ENCODE data around the gene ARL4A.

Gene ARL4A

DNA sequence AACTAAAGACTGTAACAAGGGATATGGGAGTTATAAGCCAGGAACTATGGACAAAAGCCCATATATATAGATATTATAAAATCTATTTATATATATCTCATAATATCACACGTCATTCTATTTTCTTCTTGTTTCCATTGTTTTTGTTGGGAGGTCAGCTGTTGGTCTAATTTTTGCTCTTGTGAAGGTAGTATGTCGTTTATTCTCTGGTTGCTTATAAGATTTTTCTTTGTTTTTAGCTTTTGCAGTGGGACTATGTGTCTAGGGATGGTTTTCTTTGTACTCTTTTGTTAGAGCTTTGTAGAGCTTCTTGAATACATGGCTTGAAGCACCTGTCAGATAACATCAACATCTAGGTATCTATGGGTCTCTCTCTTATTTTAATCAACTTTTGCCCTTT is 14.0 kb downstream of the ARL4A start:
- no peak for DNase-seq (ENCODE audit: low read depth in 2 of 2)

DNA sequence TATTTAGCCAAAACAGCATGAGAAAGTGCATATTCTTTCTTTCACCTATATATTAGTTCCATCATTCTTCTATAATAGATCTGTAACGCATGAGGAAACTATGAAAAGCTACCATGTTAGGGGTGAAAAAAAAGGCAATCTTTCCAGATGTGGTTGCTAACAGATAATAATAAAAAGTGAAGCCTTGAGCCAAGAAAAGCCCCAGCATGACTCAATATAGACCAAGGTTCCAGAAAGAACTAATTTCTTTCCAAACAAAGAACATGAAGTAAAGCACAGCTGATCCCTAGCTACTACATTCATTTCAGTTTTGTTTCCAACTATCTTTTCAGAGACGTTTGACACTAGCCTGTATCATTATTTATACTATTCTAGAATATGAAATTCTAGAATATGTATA is 16.4 kb downstream of the ARL4A start:
- no peak for DNase-seq (ENCODE audit: low read depth in 2 of 2)

DNA sequence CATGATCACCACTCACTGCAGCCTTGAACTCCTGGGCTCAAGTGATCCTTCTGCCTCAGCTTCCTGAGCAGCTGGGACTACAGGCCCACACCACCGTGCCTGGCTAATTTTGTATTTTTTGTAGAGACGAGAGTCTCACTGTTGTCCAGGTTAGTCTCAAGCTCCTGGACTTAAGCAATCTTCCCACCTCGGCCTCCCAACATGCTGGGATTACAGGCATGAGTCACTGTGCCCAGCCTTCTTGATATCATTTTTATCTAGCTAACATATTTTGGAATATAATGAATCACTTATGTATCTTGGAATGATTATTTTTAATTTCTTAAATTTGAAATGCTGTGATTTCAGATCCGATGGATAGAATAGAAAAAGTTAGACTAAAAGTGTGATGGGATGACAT is 18.4 kb downstream of the ARL4A start:
- no peak for DNase-seq (ENCODE audit: low read depth in 2 of 2)

DNA sequence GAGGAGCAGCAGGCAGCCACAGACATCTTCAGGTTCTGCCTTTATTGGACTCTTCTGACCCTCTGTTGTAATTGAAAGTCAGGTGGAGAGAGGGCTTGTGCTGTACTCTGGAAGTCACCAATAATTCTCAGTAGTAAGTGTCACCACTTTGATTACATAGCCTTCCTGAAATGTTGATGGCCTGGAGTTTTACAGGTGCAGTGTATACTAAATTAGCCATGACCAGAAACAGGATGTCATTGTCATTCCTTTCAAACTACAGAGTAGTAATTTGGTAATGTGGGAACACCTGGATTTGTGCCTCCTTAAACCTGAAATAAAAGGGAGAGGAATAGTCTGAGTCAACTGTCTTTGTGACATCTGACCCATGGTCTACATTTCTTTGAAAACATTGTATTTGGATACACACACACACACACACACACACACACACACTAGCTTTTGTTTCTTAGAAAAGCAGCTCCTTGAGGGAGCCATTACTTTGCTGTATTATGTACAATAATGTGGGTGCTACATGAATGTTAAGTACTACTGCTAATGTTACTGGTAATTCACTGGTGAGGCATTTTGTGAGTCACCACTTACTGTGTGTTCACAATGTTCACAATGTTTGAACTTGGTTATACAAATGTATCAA is 19.6 kb downstream of the ARL4A start:
- DNase-seq (ENCODE audit: low read depth in 2 of 2): no peak

DNA sequence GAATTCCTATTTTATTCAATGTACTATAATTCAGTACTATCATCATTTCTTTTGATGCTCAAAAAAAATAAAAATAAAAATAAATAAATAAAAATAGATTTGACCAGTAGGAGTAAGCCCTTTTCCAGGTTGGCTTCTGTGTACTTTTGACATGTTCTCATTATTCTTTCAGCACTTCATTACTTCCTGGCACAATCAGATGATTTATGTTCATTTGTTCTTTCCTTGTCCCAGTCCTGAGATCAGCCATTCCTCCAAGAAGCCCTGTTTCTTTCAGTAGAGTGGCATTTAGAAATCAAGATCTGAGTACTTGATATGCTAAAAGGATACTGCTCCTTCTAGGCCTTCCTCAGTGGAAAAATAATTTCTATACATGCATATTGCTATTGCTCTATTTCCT is 20.9 kb downstream of the ARL4A start:
- no peak for DNase-seq (ENCODE audit: low read depth in 2 of 2)

DNA sequence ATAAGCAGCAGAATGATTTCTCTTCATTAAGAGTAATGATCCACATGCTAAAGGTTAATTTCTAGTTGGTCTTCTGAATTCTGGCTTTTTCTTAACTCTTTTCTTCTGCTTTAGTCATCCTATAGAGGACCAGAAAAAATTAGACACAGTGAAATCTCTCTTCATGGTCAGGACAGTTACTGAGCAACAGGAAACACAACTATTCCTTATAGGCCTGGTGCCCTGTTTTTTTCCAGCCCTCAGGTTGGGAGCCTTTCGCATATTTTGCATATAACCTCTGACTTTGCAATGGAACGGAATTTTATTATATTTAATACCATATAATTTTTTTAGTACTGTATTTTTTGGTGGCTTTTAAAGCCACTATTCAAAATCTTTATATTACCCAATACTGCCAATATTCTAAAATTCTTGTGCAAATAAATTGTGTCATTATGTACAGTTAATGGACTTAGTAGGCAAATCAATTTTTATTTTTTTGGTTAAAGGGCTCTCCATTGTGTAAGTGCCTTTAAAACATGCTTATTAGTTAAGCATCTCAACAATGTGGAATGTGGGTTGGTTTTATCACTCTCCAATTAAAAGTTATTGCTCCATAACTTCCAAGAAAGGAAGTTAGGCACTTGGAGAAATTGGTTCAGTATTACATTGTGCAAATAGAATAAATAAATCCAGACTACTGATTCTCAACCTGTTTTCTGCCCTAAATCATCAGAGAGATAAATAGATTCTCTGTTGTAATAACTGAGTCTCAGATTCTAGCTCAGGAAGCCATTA is 22.5 kb downstream of the ARL4A start:
- no peak for DNase-seq (ENCODE audit: low read depth in 2 of 2)

DNA sequence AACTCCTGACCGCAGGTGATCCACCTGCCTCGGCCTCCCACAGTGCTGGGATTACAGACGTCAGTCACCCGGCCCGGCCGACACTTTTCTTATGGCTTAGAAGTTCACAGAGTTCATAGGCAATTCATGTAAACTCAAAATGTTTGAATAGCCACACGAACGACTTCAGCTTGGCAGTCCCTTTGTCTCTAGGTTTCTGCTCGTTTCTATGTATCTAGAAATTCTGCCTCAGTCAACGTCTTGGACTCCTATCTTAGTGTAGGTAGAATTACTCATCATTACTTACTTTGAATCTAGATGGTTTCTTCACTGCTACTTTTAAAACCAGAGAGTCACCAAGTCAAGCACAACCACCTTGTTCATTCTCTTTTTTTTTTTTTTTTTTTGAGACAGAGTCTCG is 23.7 kb downstream of the ARL4A start:
- no peak for DNase-seq (ENCODE audit: low read depth in 2 of 2)

DNA sequence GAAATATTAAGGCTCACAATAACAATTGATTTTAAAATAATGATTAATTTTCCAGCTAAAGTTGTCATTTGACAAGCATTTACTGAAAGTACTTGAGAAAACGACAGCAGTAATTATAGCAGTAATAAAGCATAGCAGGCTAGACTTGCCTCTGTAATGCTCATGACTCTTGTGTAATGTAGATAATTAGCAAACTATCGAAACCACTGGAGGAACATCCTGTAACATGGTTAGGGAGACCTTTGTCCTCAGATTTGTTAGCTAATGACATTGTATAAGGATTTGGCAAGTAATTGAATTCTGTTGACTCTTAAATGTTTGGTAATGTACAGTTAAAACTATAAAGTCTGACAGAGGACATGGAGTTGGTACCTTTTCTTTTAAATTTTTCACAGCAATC is 24.8 kb downstream of the ARL4A start:
- DNase-seq (ENCODE audit: low read depth in 2 of 2): no peak

DNA sequence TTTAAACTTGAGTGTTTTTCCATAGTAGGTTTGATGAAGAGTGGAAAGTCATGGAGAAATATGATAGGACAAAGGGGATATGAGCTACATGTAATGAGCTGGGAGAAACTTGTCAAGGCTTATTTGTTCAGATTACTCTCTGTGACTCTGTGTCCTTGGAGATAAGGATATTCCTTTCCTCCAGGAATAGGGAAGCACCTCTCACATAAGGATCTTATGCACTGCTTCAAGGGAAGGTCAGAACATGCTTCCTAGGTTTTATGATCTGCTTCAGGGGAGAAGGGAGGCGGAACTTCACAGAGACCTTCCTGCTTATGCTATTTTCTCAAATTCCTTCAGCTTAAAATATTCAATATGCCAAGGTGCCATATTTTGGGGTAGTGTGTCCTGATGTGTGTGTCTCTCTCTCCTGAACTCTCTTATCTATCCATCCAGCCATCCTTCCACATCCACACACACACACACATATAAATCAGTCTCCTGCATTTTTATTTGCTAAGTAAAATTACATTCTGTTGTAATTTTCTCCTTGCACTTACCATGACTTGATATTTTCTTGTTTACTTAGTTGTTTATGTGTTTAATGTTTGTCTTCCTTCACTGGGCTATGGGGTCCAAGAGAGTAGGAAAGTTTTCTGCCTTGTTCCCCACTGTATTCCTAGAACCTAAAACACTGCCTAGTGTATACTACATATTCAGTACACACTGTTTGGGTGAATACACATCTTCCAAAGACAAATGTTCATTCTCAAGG is 26.4 kb downstream of the ARL4A start:
- no peak for DNase-seq (ENCODE audit: low read depth in 2 of 2)

DNA sequence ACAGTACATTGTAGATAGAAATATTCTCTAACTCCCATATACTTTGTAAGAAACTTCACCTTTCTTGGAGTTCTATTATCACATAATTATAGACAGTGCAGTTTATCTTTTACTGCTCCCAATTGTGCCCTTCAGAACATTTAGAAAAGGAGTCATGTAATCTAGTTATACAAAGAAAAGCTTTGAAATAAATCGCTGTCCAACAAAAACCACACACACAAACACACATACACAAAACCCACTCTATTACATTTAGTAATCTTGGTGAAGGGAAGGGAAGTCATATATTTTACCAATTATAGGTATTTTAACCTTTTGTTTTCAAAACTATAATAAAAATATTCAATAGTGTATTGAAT is 26.9 kb downstream of the ARL4A start:
- DNase-seq (ENCODE audit: low read depth in 2 of 2): no peak

DNA sequence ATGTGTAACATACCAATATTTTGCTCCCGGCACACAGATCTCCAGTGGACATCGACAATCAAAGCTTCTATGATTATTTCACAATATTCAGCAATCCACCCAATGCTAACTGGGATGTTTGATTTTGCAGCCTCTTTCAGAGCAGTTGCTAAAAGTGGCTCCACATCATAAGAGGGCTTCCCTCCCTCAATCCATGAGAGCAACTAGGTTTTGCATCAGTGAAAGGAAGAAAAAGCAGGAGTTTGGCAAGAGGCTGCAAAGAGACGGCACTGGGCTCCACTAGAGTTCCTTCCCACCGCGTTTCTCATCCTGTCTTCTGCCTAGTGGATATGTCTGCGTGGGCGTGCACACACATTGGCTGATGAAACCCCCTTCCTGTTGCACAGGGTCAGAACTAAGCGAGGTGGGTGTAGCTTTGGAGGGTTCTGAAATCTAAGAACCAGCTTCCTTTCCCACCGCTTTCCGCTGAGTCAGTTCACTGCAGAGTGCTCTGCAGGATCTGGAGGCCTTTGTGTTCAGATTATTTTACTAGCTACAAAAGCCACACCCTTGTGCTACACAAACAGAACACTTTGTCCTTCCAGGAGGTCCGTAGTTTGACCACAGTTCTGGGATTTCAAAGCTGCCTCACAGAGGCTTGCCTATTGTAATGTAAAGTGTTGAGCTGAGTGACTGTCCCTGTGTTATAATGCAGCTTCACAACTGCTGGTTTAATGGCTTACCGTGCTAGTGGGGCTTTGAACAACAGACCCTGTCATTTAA is 28.1 kb downstream of the ARL4A start:
- DNase-seq (ENCODE audit: low read depth in 2 of 2): peak in 1 of 2 experiments; percentile 2

DNA sequence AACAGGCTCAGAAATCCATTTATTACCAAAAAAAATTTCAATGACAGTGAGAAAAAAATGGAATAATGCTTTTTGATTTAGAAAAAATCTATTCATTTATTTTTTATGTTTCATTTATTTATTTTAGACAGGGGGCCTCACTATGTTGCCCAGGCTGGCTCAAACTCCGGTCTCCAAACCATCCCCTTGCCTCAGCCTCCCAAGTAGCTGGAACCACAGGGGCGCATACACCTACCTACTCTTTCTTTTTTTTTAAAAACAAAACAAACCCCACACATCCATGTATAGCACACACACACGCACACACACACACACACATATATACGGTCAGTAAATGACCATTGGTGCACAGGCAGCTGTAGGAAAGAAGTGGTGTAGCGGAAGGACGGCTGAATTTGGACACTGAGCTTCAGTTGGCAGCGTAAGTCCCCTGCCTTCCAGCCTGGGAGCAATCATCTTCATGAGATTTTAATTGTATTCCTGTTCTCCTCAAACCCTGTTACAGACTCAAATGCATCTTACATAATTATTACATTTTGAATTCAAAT is 28.8 kb downstream of the ARL4A start:
- no peak for DNase-seq (ENCODE audit: low read depth in 2 of 2)

DNA sequence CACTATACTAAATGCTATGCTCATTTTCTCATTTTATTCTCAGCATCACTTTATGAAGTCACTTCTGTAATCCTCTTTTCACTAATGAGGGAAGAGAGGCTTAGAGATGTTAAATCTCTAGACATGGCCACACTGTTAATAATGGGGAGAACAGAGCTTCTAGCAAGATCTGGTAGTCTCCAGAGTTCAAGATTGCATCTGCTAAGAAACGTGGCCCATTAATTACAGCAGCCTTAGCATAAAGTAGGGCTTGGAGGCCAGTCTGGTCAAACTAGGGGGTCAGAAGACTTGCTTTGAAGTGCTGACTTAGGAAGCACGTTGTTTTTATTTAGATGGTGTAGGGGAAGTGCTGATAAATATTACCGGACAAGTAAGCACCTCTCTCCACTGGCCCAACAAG is 29.3 kb downstream of the ARL4A start:
- no peak for DNase-seq (ENCODE audit: low read depth in 2 of 2)

DNA sequence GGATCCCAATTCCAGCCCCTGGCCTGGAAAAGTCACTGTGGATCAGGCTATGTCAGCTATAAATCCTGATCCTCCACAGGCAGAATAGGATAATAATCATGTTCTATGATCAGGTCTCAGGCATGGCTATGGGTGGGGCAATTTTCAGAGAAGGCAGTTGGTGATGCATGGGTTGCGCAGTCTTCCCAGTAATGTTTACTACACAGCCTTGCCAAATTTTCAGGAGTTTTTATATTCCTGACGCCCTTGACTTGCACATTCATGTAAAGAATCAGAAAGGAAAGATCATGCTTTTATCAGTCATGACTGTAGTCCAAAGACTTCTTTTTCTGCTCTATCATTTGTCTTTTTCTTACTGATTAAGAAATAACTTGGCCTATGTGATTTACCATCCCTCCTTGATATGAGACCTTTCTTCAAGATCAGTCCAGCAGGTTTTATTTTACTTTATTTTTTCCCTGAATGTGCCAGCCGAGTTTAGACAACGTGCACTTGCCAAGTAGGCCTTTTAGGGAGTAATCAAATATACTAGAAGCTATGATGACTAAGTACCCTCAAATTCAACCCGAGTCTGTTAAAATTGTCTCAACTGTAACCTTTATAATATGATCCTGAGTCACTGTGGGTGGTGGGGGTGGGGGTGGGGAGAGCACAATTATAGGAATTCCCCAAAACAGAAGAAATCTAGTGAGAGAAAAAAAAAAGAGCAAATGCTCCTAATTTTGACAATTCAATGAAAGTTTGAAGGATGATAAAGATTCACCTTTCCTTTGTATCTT is 31.9 kb downstream of the ARL4A start:
- no peak for DNase-seq (ENCODE audit: low read depth in 2 of 2)

DNA sequence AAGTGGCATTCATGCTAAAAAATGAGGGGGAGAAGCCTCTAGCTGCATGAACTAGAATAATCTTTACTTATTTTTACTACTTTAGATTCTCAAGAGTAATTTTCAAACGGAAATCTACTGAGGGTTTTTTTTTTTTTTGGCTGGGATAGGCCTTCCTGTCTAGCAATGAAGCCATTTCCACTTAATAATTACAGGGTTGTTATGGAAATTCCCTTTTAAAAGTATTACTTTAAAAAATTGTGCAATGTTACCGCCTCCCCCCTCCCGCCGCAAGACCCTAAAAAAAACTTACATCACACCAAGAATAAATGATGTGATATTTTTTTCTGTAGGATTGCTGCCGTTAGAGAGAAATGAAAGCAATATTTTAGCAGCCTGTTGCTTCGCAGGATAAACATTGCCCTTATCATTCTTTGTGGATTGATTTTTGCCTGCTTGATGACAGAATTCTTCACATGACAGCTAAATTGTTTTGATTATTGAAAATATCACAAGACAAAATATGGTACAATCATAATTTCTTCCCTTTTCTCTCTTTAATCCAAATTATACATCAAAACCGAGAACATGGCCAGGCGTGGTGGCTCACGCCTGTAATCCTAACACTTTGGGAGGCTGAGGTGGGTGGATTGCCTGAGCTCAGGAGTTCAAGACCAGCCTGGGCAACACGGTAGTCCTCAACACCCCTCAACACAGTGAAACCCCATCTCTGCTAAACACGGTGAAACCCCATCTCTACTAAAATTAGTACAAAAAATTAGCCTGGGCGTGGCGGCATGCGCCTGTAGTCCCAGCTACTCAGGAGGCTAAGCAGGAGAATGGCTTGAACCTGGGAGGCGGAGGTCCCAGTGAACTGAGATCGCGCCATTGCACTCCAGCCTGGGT is 32.8 kb downstream of the ARL4A start:
- DNase-seq (ENCODE audit: low read depth in 2 of 2): no peak

DNA sequence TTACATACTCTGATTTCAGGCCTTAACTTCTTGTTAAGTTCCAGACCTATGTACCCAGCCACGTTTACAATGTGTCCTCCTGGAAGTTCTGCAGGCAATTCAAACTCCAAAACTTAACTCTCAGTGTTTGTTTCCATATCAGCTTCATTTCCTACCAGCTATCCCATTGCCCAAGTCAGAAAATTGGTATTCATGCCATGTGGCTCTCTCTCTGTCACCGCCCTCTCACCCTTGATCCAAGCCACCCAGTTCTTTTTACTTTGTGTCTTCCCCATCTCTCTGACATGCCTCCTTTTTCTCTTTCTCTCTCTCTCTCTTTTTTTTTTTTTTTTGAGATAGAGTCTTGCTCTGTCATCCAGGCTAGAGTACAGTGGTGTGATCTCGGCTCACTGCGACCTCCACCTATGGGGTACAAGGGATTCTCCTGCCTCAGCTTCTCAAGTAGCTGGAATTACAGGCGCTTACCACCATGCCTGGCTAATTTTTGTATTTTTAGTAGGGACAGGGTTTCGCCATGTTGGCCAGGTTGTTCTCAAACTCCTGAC is 33.9 kb downstream of the ARL4A start:
- no peak for DNase-seq (ENCODE audit: low read depth in 2 of 2)

DNA sequence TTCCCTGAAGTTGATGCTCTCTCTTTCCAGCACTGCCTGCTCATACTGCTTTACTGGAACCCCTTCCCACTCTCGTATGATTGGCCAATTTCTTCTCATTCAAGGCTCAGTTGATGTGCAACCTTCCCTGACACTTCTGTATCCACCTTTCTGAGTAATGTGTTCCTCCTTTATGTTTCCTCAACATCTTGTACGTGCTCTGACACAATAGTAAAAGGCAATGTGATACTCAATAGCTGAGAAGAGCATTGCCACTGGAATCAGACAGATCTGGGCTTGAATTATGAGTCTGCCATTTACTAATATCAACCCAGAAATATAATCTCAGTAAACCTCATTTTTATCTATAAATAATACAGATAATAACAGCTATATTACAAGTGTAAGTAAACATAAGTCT is 34.7 kb downstream of the ARL4A start:
- no peak for DNase-seq (ENCODE audit: low read depth in 2 of 2)

DNA sequence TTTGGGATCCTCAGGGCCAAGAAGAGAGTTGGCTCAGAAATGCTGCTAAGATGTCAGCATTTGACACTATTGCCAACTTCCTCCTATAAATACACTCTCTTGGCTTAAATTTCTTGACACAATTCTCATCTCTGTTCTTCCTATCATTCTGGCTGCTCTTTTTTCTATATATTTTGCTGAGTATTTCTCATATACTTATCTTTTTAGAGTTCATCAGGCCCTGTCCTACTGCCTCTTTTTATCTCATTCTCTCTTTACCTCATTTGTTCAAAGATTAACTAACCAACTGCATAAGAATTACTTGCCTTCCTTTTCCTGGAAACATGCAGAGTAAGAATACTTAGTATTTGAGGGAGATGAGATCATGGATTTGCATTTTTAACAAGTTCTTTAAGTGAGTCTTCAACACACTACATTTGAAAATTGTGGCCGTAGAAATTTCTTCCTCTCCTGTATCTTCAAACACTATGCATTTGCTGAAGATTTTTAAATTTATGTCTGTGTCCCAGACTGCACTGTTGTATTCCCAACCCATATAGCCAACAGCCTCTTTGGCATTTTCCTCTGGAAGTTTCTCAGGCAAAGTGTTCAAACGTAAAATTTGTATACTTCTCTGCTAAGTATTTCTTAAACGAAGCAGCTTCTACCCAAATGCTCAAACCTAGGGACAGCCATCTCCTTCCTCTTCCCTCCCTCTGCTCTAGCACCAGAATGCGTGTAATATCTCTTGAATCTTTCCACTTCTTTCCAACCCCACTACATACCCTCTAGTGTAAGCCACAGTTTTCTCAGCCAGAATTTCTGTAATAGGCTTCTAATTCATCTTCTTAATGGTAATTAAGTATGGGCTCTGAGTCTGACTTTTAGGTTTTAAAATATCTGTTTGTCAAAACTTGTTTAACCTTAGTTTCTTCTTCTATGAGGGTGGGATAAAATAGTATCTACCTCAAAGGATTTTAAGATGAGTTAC is 35.5 kb downstream of the ARL4A start:
- no peak for DNase-seq (ENCODE audit: low read depth in 2 of 2)
